Adrenal gland (tissue), 5 donors: Measurements from ENCODE around the gene DCHS2.

Experiments
- CTCF ChIP-seq, 6 experiments: fragments of 450-650 bp in 4 of 6; fragments of 200-600 bp in 2 of 6; sonication (generic) in 1 of 6; IDR thresholded peaks; 1 replicate in 5 of 6; 2 replicates in 1 of 6; pipeline versions ENCODE4 v1.5.1 to v1.8.0; 2016 to 2021; ENCODE audit warnings: antibody characterized with exemption in 6 of 6, mild to moderate bottlenecking in 2 of 6, moderate library complexity in 1 of 6
- POLR2A ChIP-seq, 2 donors: fragments of 450-650 bp; IDR thresholded peaks; one replicate each; pipeline ENCODE4 v1.6.1; 2017; ENCODE audit warnings: antibody characterized with exemption in 2 of 2, mild to moderate bottlenecking in 2 of 2, moderate library complexity in 1 of 2
- donor health status: DM: no; HTN: no; CAD: no.

GRCh38 chr4:154497889-154498288 is 6.3 kb upstream of the DCHS2 start:
- no peak for TF ChIP-seq CTCF (IDR thresholded peaks at IDR 0.05)
- TF ChIP-seq POLR2A (IDR thresholded peaks at IDR 0.05): no peak
